Subcutaneous adipose tissue (tissue), 4 donors: ENCODE measurements around the gene USP25. TPM values are rescaled to one million over a fixed set of nuclear protein-coding genes. Genes with fewer than 3 reads are reported as not detected.

Experiments used
- CTCF ChIP-seq: fragments of 450-650 bp; IDR thresholded peaks from one replicate; pipeline ENCODE4 v1.5.1; 2016; ENCODE audit warnings: low read depth, mild to moderate bottlenecking, control low read depth, antibody characterized with exemption, moderate library complexity
- total RNA-seq, 4 donors: library from RNA; depleted of rRNA; stranded (reverse); fragments of >200 nt; gene quantifications; one replicate each; pipeline ENCODE4 v1.1.0, GENCODE V29; 2016

USP25 gene
- total RNA-seq, 4 donors from 2014 or later: 61.9 to 93.9 (median 72.8) TPM

- TF ChIP-seq CTCF: no peak
Observed at GRCh38 chr21:15719976-15720375, 9.8 kb upstream of the USP25 start.

- no peak for TF ChIP-seq CTCF
Observed at GRCh38 chr21:15722591-15723324, 7.0 kb upstream of the USP25 start.

GRCh38 chr21:15725949-15726348 is 3.8 kb upstream of the USP25 start:
- TF ChIP-seq CTCF: no peak

- TF ChIP-seq CTCF: no peak
Observed at GRCh38 chr21:15728046-15728445, 1.7 kb upstream of the USP25 start.

- no peak for TF ChIP-seq CTCF
Observed at GRCh38 chr21:15729346-15729673, 472 bp upstream of the USP25 start.

GRCh38 chr21:15730484-15731242 is 881 bp downstream of the USP25 start:
- no peak for TF ChIP-seq CTCF

GRCh38 chr21:15731243-15731613 is 1.4 kb downstream of the USP25 start:
- TF ChIP-seq CTCF: no peak
